Fibroblast of pulmonary artery (primary cell): ENCODE data around the gene SUN1.

ENCODE experiments used
- DNase-seq: peaks from one replicate; pipeline ENCODE4 v3.0.0-alpha.2; 2010; ENCODE audit warnings: low read depth
- H3K4me3 ChIP-seq: replicated peaks from 2 replicates; pipeline ENCODE4 v1.5.1; 2011; ENCODE audit warnings: low read depth, mild to moderate bottlenecking, control low read depth, low read length, moderate library complexity
- TF ChIP-seq, protein P1 (sequence below): IDR thresholded peaks from 2 replicates; pipeline ENCODE4 v1.5.1; 2011; ENCODE audit warnings: mild to moderate bottlenecking, control low read depth, low read length, inconsistent platforms; ENCODE audit errors: missing control alignments

The SUN1 gene

DNA sequence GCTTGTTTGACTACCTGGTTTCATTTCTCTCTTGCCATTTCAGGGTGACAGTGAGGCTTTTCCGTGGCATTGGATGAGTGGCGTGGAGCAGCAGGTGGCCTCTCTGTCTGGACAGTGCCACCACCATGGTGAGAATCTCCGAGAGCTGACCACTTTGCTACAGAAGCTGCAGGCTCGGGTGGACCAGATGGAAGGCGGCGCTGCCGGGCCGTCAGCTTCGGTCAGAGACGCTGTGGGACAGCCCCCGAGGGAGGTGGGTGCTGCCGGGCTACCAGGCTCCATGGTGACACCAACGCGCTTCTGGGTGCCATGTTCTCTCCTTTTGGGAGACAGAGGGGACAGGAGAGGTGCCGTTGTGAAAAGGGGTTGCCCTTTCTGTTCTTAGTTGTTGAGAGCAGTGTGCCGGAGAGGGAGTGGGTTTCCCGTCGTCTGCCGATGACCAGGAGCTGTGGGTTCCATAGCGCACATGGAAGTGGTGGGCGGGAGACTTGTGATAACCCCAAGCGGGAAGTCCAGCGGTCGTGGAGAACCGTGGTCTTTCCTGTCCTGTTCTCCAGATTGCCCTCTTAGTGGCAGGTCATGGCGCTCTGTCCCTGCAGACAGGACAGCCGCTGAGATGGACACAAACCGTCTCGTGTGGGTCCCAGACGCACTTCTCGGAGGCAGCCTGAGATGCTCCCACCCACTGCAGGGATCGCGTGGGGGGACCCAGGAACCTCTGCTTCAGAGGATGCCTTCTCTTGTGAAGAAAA is 21.3 kb downstream of the SUN1 start:
- no peak overlapping the region for H3K4me3 ChIP-seq
- TF ChIP-seq, protein P1, sequence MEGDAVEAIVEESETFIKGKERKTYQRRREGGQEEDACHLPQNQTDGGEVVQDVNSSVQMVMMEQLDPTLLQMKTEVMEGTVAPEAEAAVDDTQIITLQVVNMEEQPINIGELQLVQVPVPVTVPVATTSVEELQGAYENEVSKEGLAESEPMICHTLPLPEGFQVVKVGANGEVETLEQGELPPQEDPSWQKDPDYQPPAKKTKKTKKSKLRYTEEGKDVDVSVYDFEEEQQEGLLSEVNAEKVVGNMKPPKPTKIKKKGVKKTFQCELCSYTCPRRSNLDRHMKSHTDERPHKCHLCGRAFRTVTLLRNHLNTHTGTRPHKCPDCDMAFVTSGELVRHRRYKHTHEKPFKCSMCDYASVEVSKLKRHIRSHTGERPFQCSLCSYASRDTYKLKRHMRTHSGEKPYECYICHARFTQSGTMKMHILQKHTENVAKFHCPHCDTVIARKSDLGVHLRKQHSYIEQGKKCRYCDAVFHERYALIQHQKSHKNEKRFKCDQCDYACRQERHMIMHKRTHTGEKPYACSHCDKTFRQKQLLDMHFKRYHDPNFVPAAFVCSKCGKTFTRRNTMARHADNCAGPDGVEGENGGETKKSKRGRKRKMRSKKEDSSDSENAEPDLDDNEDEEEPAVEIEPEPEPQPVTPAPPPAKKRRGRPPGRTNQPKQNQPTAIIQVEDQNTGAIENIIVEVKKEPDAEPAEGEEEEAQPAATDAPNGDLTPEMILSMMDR = no peak
- no peak for DNase-seq

DNA sequence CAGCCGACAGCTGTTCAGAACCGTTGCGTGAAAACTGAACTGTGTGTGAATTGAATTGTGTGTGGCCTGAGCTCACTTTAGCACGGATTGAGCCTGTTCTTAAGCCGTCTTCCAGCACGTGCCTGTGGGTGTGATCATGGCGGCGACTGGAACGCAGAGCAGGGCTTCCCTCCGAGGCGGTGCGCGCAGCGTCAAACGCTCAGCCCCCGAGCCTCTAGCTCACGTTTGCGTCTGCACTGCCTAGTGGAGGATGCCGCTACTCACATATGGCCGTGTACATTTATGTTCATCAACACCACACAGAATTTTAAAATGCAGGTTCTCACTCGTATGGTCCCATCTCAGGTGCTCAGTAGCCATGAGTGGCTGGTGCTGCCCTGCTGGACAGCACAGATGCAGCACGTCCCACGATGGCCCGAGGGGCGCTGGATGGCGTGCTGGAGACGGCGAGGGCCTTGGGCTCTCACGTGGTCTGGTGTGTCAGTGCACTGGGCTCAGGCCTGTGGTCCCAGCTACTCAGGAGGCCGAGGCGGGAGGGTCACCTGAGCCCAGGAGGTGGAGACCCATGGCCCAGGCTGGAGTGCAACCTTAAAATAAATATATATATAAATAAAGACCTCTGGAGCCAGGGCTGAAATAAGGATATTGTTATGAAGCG is 22.0 kb downstream of the SUN1 start:
- H3K4me3 ChIP-seq = no peak overlapping the region
- no peak for DNase-seq
- TF ChIP-seq, protein P1 = no peak

DNA sequence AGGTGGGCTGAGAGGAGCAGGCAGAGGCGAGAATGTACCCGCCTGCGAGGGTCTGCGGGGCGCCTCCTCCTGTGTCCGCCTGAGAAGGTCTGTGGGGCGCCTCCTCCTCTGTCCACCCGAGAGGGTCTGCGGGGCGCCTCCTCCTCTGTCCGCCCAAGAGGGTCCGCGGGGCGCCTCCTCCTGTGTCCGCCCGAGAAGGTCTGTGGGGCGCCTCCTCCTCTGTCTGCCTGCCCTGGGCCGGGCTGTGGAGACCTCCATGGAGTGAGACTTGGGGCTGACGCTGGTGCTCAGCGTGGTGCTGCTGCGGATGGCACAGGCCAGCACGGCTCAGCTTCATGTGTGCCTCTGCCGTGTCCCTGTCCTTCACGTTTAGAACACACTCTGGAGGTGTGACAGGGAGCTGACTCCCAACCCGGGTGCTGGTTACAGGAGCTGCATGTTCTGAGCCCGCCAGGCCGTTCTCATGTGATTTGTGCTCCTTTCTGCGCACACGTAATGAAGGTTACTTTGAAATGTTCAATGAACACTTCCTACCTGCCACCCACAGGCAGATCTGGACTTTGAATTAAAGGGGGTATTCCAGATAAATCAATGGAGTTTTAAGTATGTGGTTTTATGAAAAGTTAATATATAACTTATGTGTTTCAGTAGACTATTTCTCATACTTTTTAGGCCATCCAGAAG is 23.6 kb downstream of the SUN1 start:
- no peak overlapping the region for H3K4me3 ChIP-seq
- no peak for DNase-seq
- TF ChIP-seq, protein P1 = no peak

DNA sequence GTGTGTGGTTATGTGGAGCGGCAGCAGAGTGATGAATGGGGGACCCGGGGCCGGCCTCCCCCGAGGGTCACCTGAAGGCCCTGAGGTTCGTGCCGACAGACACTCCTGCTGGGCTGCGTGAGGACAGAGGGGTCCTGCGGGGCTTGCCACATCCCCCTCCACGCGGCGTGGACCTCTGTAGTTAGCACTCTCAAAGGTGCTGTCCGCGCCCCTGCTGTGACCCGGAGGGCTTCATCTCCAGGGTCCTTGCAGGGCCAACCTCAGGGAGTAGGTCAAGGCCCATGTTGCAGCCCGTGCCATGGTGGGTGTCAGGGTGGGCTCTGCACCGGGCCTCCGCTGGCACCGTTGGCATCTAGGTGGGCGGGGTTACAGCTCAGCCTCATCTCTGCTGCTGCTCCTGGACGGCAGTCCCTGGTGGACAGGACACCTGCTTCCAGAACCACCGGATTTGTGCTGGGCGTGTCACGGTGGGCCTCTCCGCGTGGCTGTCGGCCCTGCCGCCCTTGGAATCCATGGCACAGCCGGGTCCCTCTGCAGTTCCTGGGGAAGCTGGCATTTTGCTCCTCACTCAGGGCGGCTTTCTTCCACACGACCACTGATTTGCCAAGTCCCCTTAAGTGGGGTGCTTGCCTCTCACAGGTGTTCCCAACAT is 24.3 kb downstream of the SUN1 start:
- H3K4me3 ChIP-seq = no peak overlapping the region
- TF ChIP-seq, protein P1 = no peak
- DNase-seq = no peak

DNA sequence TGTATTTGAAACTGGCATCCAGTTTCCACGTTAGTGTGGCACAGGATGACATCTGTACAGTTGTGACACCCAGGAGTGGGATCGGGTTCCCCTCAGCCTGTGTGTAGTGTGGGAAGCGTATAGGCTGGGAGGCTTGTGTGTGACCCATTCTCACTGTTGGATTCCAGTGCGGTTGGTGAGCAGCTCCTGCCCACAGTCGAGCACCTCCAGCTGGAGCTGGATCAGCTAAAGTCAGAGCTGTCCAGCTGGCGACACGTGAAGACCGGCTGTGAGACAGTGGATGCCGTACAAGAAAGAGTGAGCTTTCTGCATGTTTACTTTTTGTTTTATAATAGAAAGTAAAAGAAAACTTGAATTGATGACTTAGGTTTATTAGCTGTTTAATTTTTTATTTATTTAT is 25.4 kb downstream of the SUN1 start:
- TF ChIP-seq, protein P1 = no peak
- no peak for DNase-seq

DNA sequence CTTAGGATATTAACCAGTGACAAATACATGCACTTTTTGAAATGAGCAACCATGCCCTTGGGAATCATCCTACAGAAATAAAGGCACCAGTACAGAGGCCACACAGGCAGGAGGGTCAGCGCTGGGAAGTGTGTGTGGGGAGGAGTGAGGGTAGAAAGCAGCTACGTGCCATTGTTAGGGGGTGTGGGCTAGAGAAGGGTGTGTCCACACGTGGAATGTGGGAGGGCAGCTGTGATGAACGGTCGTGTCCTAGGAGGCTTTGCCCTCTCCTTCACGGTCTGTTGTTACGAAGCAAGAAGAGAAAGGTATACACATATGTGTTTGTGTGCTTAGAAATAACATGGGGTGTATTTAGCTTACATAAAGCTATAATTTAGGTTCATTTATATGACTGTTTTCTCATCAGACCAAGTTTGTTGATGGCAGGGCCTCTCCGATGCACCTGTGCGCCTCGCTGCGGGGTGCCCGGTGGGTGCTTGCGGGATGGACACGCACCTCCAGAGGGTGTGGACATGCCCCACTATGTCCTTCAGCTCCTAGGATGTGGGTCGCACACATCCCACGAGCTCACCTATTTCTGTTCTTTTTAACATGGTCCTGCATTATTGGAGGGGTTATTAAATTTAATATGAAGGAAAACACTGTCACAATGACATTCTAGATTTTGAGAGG is 27.2 kb downstream of the SUN1 start:
- DNase-seq = no peak
- H3K4me3 ChIP-seq = no peak overlapping the region
- TF ChIP-seq, protein P1 = no peak

More for the DNA sequence above, 25.4 kb downstream of the SUN1 start:
- no peak overlapping the region for H3K4me3 ChIP-seq
